H1 (cell line): Measurements from ENCODE around the gene LNPEP. TPM values are rescaled to one million over a fixed set of nuclear protein-coding genes. Genes with fewer than 3 reads are reported as not detected.

Experiments used
- ATF3 ChIP-seq: IDR thresholded peaks from 2 replicates; pipeline ENCODE4 v1.6.1; 2011; ENCODE audit warnings: low read depth, mild to moderate bottlenecking, low read length; ENCODE audit not compliant: insufficient read depth
- BACH1 ChIP-seq: IDR thresholded peaks from 2 replicates; pipeline ENCODE4 v1.6.1; 2012; ENCODE audit warnings: low read length, improper control_type of control experiment
- BCL11A ChIP-seq, 2 experiments: IDR thresholded peaks; one replicate each; pipeline ENCODE4 v1.6.1; 2011; ENCODE audit warnings: low read depth in 2 of 2, low read length in 2 of 2, mild to moderate bottlenecking in 2 of 2
- CBX5 ChIP-seq: fragments of 300-800, 300-1000 bp; sonication (generic); IDR thresholded peaks from 2 replicates; pipeline ENCODE4 v1.7.1; 2016; ENCODE audit warnings: antibody characterized with exemption, low read length, low read depth
- CHD7 ChIP-seq: fragments of 300-600 bp; sonication (generic); IDR thresholded peaks from 2 replicates; pipeline ENCODE4 v1.7.1; 2012; ENCODE audit warnings: low read length, moderate library complexity, mild to moderate bottlenecking, inconsistent platforms; ENCODE audit not compliant: insufficient replicate concordance
- KDM1A ChIP-seq: fragments of 200-600, 300-600 bp; sonication (generic); IDR thresholded peaks from 2 replicates; pipeline ENCODE4 v1.7.1; 2016; ENCODE audit warnings: mild to moderate bottlenecking, low read length, borderline replicate concordance
- RBBP5 ChIP-seq: IDR thresholded peaks from 2 replicates; pipeline ENCODE4 v1.7.1; 2012; ENCODE audit warnings: low read depth, mild to moderate bottlenecking, inconsistent platforms, low read length, moderate library complexity, borderline replicate concordance
- SP1 ChIP-seq: IDR thresholded peaks from 2 replicates; pipeline ENCODE4 v1.6.1; 2011; ENCODE audit warnings: low read depth, low read length
- TCF12 ChIP-seq: IDR thresholded peaks from 2 replicates; pipeline ENCODE4 v1.6.1; 2011; ENCODE audit warnings: low read depth, mild to moderate bottlenecking, low read length
- USF2 ChIP-seq: IDR thresholded peaks from 2 replicates; pipeline ENCODE4 v1.6.1; 2011; ENCODE audit warnings: low read length, improper control_type of control experiment
- polyA plus RNA-seq, 7 experiments: library from polyadenylated mRNA; depleted of rRNA in 3 of 7; stranded (reverse) in 5 of 7; unstranded in 2 of 7; fragments of >200 nt in 5 of 7; fragments of 200-250 nt in 2 of 7; gene quantifications; 1 replicate in 5 of 7; 2 replicates in 1 of 7; 4 replicates in 1 of 7; pipeline versions ENCODE4 v1.2.1 to v1.2.3, GENCODE V29; 2011 to 2013; ENCODE audit warnings: missing spikeins in 2 of 7, mixed read lengths in 2 of 7
- total RNA-seq: library from RNA; stranded (reverse); fragmentation: NEBNext Ultra II Directional; extraction: Animal tissue kit (Norgen Biotek cat#: 25700); gene quantifications from 2 replicates; pipeline ENCODE4 v1.2.1, GENCODE V29; 2021

Gene LNPEP
- total and polyA plus RNA-seq, 2 of the 8 experiments (the other 6 are each of a cell fraction or from before 2014, with no cell fraction given), result 1.8 to 4.5 TPM

GRCh38 chr5:97010606-97011005 lies 74.7 kb downstream of the LNPEP start (continued):
- TF ChIP-seq CHD7 (no peak), BACH1 (no peak), SP1 (no peak), ATF3 (no peak), TCF12 (no peak), USF2 (no peak), CBX5 (no peak), RBBP5 (no peak), BCL11A (IDR thresholded peaks at IDR 0.05; ENCODE audit: low read depth in 2 of 2, low read length in 2 of 2) (no peak), KDM1A (no peak)
